Endothelial cell (in vitro differentiated cells): ENCODE data around the gene PC. TPM values are rescaled to one million over a fixed set of nuclear protein-coding genes. Genes with fewer than 3 reads are reported as not detected.

Experiments used
- DNase-seq: peaks from one replicate; pipeline ENCODE4 v3.0.0; 2021; ENCODE audit warnings: low spot score
- H3K27ac Mint-ChIP-seq: one replicate; pipeline ENCODE4 v1.8.0; 2021; ENCODE audit warnings: mixed read lengths, inconsistent platforms; ENCODE audit not compliant: unreplicated experiment
- H3K27me3 Mint-ChIP-seq: one replicate; pipeline ENCODE4 v1.8.0; 2021; ENCODE audit warnings: mild to moderate bottlenecking, moderate library complexity, mixed read lengths, inconsistent platforms; ENCODE audit not compliant: unreplicated experiment
- H3K36me3 Mint-ChIP-seq: one replicate; pipeline ENCODE4 v1.8.0; 2021; ENCODE audit warnings: mild to moderate bottlenecking, low read depth, mixed read lengths, inconsistent platforms; ENCODE audit not compliant: unreplicated experiment
- H3K4me1 Mint-ChIP-seq: one replicate; pipeline ENCODE4 v1.8.0; 2021; ENCODE audit warnings: mild to moderate bottlenecking, mixed read lengths, inconsistent platforms; ENCODE audit not compliant: unreplicated experiment
- H3K4me3 Mint-ChIP-seq: one replicate; pipeline ENCODE4 v1.8.0; 2021; ENCODE audit warnings: mild to moderate bottlenecking, mixed read lengths, inconsistent platforms; ENCODE audit not compliant: unreplicated experiment
- H3K9me3 Mint-ChIP-seq: one replicate; pipeline ENCODE4 v1.8.0; 2021; ENCODE audit warnings: mixed read lengths, inconsistent platforms; ENCODE audit not compliant: unreplicated experiment
- total RNA-seq: library from RNA; stranded (reverse); fragmentation: NEBNext Ultra II Directional; extraction: Animal tissue kit (Norgen Biotek cat#: 25700); gene quantifications from one replicate; pipeline ENCODE4 v1.2.1, GENCODE V29; 2021; ENCODE audit not compliant: unreplicated experiment
- TF ChIP-seq, protein P1 (sequence below): fragments of 200-600 bp; sonication (generic); IDR thresholded peaks from one replicate; pipeline ENCODE4 v1.5.0; 2021; ENCODE audit warnings: antibody characterized with exemption; ENCODE audit not compliant: unreplicated experiment

The PC gene
- total RNA-seq, 1 donor from 2014 or later: 5.8 TPM

DNA sequence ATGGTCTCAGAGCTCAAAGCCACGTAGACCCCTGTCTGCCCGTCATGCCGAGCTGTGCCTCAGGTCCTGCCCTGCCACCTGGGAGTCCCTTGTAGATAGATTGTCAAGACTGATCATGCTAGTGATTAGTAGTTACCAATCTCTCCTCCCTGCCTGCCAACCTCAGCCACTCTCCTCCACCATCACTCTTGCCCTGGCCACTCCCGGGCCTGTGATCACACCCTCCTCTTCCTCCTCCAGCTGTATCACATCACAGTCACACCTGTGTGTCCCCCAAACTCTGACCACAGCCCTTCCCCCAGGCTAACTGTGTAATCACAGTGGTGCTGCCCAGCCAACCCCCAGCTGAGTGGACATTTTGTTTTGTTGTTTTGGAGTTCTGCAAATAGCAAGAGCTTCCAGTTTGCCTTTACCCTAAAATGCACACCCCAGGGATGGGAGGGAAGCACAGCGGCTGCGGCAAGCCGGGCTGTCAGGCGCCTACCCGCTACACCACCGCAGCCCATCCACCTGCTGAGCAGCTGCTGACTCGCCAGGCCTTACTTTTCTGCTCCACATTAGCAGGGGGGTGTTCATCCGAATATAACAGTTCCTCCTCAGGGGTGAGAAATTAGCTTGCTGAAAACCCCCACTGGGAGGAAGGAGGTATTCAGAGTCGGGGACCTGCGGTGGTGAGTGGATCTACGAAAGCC, 55.6 kb downstream of the PC start:
- no peak overlapping the region for H3K4me3 Mint-ChIP-seq
- no peaks in the 10 kb centered on the region for H3K36me3 Mint-ChIP-seq
- H3K4me1 Mint-ChIP-seq: peaks cover 4% of the 10 kb centered on the region
- TF ChIP-seq, protein P1, sequence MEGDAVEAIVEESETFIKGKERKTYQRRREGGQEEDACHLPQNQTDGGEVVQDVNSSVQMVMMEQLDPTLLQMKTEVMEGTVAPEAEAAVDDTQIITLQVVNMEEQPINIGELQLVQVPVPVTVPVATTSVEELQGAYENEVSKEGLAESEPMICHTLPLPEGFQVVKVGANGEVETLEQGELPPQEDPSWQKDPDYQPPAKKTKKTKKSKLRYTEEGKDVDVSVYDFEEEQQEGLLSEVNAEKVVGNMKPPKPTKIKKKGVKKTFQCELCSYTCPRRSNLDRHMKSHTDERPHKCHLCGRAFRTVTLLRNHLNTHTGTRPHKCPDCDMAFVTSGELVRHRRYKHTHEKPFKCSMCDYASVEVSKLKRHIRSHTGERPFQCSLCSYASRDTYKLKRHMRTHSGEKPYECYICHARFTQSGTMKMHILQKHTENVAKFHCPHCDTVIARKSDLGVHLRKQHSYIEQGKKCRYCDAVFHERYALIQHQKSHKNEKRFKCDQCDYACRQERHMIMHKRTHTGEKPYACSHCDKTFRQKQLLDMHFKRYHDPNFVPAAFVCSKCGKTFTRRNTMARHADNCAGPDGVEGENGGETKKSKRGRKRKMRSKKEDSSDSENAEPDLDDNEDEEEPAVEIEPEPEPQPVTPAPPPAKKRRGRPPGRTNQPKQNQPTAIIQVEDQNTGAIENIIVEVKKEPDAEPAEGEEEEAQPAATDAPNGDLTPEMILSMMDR: no peak
- no peak overlapping the region for H3K27ac Mint-ChIP-seq
- no peak for DNase-seq
- no peaks in the 10 kb centered on the region for H3K9me3 Mint-ChIP-seq
- H3K27me3 Mint-ChIP-seq: peaks cover 2% of the 10 kb centered on the region

DNA sequence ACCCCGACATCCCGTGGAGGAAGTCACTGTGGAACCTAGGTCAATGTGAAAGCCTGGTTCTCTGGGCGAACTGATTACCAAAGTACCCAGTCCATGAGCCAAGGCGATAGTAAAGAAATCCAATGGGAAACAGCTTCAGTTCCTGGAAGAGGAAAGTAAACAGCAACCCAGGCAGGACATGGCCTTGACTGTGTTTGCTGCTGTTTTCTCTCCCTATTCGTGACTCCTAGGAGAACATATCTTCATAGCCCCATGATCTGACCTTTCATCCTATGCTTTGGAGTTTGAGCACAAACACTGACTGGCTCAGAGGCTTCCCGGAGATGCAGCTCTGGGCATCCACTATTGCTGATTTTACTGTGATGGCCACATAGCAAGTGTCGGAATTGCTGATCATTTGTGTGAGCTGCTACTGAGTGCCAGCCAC, 56.2 kb downstream of the PC start:
- H3K9me3 Mint-ChIP-seq: no peaks in the 10 kb centered on the region

DNA sequence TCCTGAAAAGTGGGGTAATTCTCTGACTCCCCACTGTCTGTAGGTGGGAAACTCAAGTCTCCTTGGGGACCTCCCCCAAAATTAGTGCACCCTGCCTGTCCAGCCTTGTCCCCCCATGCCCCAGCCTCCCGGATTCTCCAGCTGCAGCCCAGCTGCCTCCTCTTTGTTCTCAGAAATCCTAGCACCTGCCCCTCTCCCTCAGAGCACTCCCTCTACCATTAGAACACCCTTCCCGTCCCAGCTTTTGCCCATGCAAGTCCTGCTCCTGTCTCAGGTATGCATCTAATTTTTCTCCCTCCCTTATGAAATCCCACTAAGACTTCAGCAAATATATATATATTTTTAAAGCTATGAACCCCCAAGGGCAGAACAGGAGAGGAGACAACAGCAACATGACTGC, 64.0 kb downstream of the PC start:
- Mint-ChIP-seq H3K27me3 (no peaks in the 10 kb centered on the region), H3K36me3 (no peaks in the 10 kb centered on the region), H3K4me3 (no peak overlapping the region), H3K27ac (no peak overlapping the region), H3K4me1 (peaks cover 7% of the 10 kb centered on the region), H3K9me3 (no peaks in the 10 kb centered on the region)
- no peak for DNase-seq
- TF ChIP-seq, protein P1: no peak

More for the DNA sequence above, 56.2 kb downstream of the PC start:
- Mint-ChIP-seq H3K27ac (no peak overlapping the region), H3K36me3 (no peaks in the 10 kb centered on the region), H3K4me3 (no peak overlapping the region), H3K27me3 (peaks cover 2% of the 10 kb centered on the region), H3K4me1 (peaks cover 4% of the 10 kb centered on the region)
- TF ChIP-seq, protein P1: no peak
- no peak for DNase-seq

DNA sequence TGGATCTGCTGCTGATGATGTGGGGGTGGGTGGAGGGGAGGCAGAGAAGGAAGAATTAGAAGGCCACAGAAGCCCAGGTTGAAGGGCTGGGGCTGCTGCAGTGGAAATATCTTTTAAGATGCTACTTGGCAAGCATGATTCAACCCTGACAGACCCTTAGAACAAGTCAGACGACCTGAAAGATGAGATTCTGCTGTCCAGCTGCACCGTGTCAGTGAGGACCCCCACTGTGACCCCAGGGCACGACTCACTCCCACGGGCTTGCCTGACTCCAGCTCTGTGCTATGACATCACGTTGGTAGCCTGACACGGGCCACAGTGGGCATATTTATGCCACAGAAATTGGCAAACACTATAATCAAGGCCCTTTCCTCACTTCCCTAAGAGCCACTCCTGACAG, 65.3 kb downstream of the PC start:
- no peak overlapping the region for H3K4me3 Mint-ChIP-seq
- peaks cover 7% of the 10 kb centered on the region for H3K4me1 Mint-ChIP-seq
- no peaks in the 10 kb centered on the region for H3K36me3 Mint-ChIP-seq
- no peak overlapping the region for H3K27ac Mint-ChIP-seq
- H3K27me3 Mint-ChIP-seq: no peaks in the 10 kb centered on the region
- TF ChIP-seq, protein P1: no peak
- DNase-seq: no peak
- no peaks in the 10 kb centered on the region for H3K9me3 Mint-ChIP-seq

DNA sequence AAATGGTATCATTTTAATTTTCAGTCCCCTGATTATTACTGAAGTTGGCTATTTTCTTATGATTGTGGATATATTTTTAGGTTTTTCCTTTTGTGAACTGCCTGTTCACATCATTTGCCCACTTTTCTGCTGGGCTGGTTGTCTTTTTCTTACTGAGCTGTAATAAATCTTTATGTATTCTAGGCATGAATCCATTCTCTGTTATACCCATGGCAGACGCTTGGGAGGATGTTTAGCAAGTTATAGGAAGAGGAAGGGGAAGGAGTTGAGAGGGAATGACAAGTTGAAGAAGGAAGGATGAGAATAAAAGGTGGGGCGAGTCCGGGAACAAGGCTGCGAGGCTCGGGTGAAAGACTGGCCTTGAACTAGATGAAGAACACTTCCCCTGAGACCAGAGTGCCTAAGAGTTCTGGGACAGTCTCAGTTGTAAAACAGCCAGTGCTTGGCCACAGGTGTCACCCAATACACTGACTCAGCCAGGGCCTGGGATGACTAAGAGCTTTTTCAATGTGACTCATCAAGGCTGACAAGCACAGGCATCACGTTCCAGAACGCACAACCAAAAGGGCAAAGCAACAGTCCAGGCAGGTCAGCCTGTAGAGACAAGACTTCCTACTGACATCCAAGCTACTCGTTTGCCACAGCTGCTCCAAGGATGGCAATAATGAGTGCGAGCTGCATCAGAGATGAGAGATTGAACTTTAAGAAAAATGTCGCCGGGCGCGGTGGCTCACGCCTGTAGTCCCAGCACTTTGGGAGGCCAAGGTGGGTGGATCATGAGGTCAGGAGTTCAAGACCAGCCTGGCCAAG, 66.1 kb downstream of the PC start:
- H3K27ac Mint-ChIP-seq: peak overlapping the region; percentile 46
- H3K4me1 Mint-ChIP-seq: peaks cover 7% of the 10 kb centered on the region
- no peak for DNase-seq
- no peaks in the 10 kb centered on the region for H3K27me3 Mint-ChIP-seq
- no peak overlapping the region for H3K4me3 Mint-ChIP-seq
- TF ChIP-seq, protein P1: no peak
- H3K36me3 Mint-ChIP-seq: no peaks in the 10 kb centered on the region
- H3K9me3 Mint-ChIP-seq: no peaks in the 10 kb centered on the region
